Esophagus muscularis mucosa (tissue), 4 donors: ENCODE results near the gene RGS1. TPM values are rescaled to one million over a fixed set of nuclear protein-coding genes. Genes with fewer than 3 reads are reported as not detected.

Experiments used
- DNase-seq: peaks from one replicate; pipeline ENCODE4 v3.0.0-alpha.2; 2017; ENCODE audit errors: extremely low spot score
- H3K27ac ChIP-seq, 4 donors: fragments of 200-600 bp; sonication (generic); replicated peaks in 1 of 4; 1 replicate in 3 of 4; 2 replicates in 1 of 4; pipeline ENCODE4 v1.5.1; 2016 to 2019; ENCODE audit warnings: mild to moderate bottlenecking in 1 of 4
- H3K27me3 ChIP-seq, 4 donors: fragments of 200-600 bp; sonication (generic); one replicate each; pipeline versions ENCODE4 v1.5.1 to v1.6.0; 2016 to 2019
- H3K36me3 ChIP-seq, 4 donors: fragments of 200-600 bp; sonication (generic); one replicate each; pipeline ENCODE4 v1.5.1; 2016 to 2019
- H3K4me1 ChIP-seq, 4 donors: fragments of 200-600 bp; sonication (generic); one replicate each; pipeline ENCODE4 v1.5.1; 2016 to 2019
- H3K4me3 ChIP-seq, 4 donors: fragments of 200-600 bp; sonication (generic); 1 replicate in 2 of 4; 2 replicates in 2 of 4; pipeline ENCODE4 v1.5.1; 2016 to 2019; ENCODE audit warnings: mild to moderate bottlenecking in 4 of 4, moderate library complexity in 1 of 4
- H3K9me3 ChIP-seq, 4 donors: fragments of 200-600 bp; sonication (generic); 1 replicate in 3 of 4; 2 replicates in 1 of 4; pipeline ENCODE4 v1.5.1; 2016 to 2019
- CTCF ChIP-seq, 3 experiments: fragments of 200-600 bp in 2 of 3; fragments of 450-650 bp in 1 of 3; sonication (generic) in 2 of 3; IDR thresholded peaks; one replicate each; pipeline ENCODE4 v1.5.1; 2017 to 2019; ENCODE audit warnings: antibody characterized with exemption in 3 of 3, mild to moderate bottlenecking in 2 of 3, moderate library complexity in 1 of 3
- EP300 ChIP-seq: sonication (generic); formaldehyde crosslinking; IDR thresholded peaks from one replicate; pipeline ENCODE4 v1.6.1; 2017; ENCODE audit warnings: antibody characterized with exemption
- POLR2A ChIP-seq: fragments of 450-650 bp; IDR thresholded peaks from one replicate; pipeline ENCODE4 v1.6.1; 2017; ENCODE audit warnings: antibody characterized with exemption, moderate library complexity, mild to moderate bottlenecking, low read depth
- POLR2AphosphoS5 ChIP-seq, 2 donors: sonication (generic); formaldehyde crosslinking; IDR thresholded peaks; one replicate each; pipeline ENCODE4 v1.6.1; 2017; ENCODE audit warnings: antibody characterized with exemption in 2 of 2
- WGBS: methylation state at CpG from one replicate; pipeline ENCODE4 v1.1.5; 2018; 5-methylcytosine and 5-hydroxymethylcytosine counted together
- intact Hi-C: fragments of 100-400 bp; cut with DNase I; formaldehyde crosslinking; loops from one replicate; pipeline ENCODE4 v1.15.1; 2023
- total RNA-seq, 4 donors: library from RNA; depleted of rRNA; stranded (reverse); fragments of >200 nt; gene quantifications; one replicate each; pipeline versions ENCODE4 v1.1.0 to v1.2.1, GENCODE V29; 2016

The RGS1 gene
- total RNA-seq, 4 donors from 2014 or later = 6.1 to 27.7 (median 12.5) TPM

GRCh38 chr1:192538407-192539296 lies 36.9 kb upstream of the RGS1 start:
- H3K4me3 ChIP-seq = no peak overlapping the region
- no peaks in the 10 kb centered on the region for H3K27me3 ChIP-seq
- no peak for DNase-seq
- H3K9me3 ChIP-seq = no peaks in the 10 kb centered on the region
- no peak for TF ChIP-seq EP300
- peak in 1 of 2 donors; percentile 10 for TF ChIP-seq POLR2AphosphoS5 (IDR thresholded peaks at IDR 0.05)
- no peak for TF ChIP-seq POLR2A
- no peak for TF ChIP-seq CTCF (IDR thresholded peaks at IDR 0.05)
- H3K27ac ChIP-seq = peak overlapping the region; percentile 77 to 87 (median 80)
- H3K36me3 ChIP-seq = no peaks in the 10 kb centered on the region
- intact Hi-C loops = no loop called here
- WGBS = 38% methylated on average over 3 of the region's 3 CpGs
- H3K4me1 ChIP-seq = peaks cover 9 to 64% (median 44%) of the 10 kb centered on the region in 4 donors

DNA sequence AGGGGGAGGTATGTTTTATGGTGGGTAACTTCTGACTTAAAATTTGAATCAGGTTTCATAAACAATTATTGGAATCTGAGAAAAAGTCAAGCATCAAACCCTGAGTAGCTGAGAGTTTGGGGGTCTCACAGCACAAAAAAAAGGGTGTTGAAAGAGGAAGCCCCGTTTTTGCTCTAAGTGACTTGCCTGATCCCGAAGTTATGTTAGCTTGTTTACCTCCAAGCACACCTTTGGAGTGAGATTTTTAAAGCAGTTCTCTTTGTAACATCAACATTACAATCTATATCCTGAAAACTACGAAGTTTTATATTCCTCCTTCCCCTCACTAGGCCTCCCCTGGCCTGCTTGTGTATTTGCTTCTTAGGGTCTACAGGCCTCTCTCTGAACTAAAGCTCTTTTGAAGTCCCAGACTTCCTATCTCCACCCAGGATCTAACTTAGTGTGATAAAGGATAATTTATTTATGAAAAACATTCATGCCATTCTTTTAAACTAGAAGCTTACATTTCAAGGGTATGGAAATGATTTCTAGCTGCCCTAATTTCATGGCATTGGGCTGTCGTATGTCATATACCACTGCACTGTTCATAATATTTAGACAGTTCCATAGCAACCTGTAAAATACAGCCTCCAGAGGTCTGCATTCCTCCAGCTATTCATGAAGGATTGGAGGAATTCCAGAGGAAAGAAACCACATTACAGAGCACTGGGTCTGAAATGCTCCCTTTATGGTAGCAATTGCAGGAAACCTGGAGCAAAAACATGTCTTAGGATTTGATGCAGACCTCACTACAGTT lies 36.1 kb upstream of the RGS1 start:
- no peaks in the 10 kb centered on the region for H3K9me3 ChIP-seq
- TF ChIP-seq POLR2AphosphoS5 (IDR thresholded peaks at IDR 0.05) (peak; percentile 22 to 34), EP300 (no peak), CTCF (IDR thresholded peaks at IDR 0.05) (no peak), POLR2A (no peak)
- WGBS = 17% methylated on average over 4 of the region's 4 CpGs
- no peak for DNase-seq
- intact Hi-C loops = no loop called here
- no peaks in the 10 kb centered on the region for H3K36me3 ChIP-seq
- no peaks in the 10 kb centered on the region for H3K27me3 ChIP-seq
- H3K4me1 ChIP-seq = peaks cover 11 to 62% (median 38%) of the 10 kb centered on the region in 4 donors
- peak overlapping the region; percentile 77 to 87 (median 80) for H3K27ac ChIP-seq
- no peak overlapping the region for H3K4me3 ChIP-seq

DNA sequence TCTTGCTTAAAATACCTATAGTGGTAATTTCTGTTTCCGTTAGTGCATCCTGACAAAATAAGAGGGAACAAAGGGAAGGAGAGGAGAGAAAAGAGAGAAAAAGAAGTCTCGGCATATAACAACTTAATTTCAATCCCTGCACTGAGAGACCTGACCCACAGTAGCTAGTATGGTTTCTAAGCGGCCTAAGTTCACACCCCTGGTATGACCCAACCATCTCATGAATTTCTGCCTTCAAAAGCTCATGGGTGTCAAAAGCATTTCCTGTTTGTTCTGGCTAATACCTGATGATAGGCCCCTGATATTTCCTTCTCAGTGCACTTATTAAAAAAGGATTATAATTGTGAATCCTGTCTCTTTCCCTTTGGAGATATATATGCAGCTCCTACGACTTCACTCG lies 32.1 kb upstream of the RGS1 start:
- no peak overlapping the region for H3K4me3 ChIP-seq
- WGBS = 93% methylated on average over 5 of the region's 5 CpGs
- peaks cover 15 to 68% (median 38%) of the 10 kb centered on the region in 4 donors for H3K4me1 ChIP-seq
- no peak for TF ChIP-seq POLR2A
- TF ChIP-seq EP300 = no peak
- TF ChIP-seq POLR2AphosphoS5 (IDR thresholded peaks at IDR 0.05) = no peak
- TF ChIP-seq CTCF (IDR thresholded peaks at IDR 0.05) = no peak
- no peak for DNase-seq
- no peaks in the 10 kb centered on the region for H3K36me3 ChIP-seq
- no peaks in the 10 kb centered on the region for H3K9me3 ChIP-seq
- peak overlapping the region; percentile 77 to 87 (median 80) for H3K27ac ChIP-seq
- intact Hi-C loops = no loop called here
- no peaks in the 10 kb centered on the region for H3K27me3 ChIP-seq

DNA sequence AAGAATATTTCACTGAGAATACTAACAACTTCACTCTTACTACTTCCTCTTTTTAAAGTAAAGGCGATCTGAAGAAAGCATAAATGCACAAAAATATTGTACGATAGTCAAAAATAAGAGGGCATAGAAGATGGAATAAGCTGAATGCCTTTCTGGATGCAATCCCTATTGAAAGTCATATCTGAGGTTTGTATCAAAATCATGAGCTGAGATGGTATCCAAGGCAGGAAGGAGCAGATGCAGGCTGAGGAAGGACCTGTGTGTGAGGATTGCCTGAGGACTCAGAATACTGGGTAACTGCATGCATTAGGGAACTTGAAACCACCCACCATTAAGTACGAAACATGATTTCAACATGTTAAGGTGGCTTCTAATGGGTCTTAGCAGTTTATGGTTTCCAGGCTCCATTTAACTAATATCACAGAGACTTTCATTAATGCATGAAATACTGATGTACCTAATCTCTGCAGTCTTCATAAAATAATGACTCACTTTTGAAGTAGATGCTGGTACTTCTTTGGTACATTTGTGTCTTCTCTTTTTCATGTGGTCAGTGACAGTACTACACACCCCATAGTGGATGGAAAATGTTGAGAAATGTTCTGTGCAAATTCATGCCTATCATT lies 29.6 kb upstream of the RGS1 start:
- TF ChIP-seq CTCF (IDR thresholded peaks at IDR 0.05) = peak in 2 of 3 experiments; percentile 17 to 45
- no peak for TF ChIP-seq POLR2A
- TF ChIP-seq POLR2AphosphoS5 (IDR thresholded peaks at IDR 0.05) = no peak
- Histone ChIP-seq H3K4me3 (no peak overlapping the region), H3K27ac (no peak overlapping the region), H3K36me3 (no peaks in the 10 kb centered on the region), H3K4me1 (peaks cover 6 to 53% (median 18%) of the 10 kb centered on the region in 4 donors), H3K9me3 (no peaks in the 10 kb centered on the region), H3K27me3 (no peaks in the 10 kb centered on the region)
- DNase-seq = no peak
- 89% methylated on average over 3 of the region's 3 CpGs for WGBS
- intact Hi-C loops = no loop called here
